Caco-2 (cell line): ENCODE data around the gene ZNF804B. TPM values are rescaled to one million over a fixed set of nuclear protein-coding genes. Genes with fewer than 3 reads are reported as not detected.

Experiments used
- BruUV-seq: library from RNA; stranded (reverse); fragments of 400-500 nt; replicated peaks from 2 replicates; lab custom pipeline; 2021; lab: Mats Ljungman, UMichigan
- CTCF ChIA-PET: fragments of 300-600 bp; sonication (Branson Sonifier 250); formaldehyde crosslinking; loops from one replicate; lab custom pipeline; 2022; ENCODE audit warnings: antibody characterized with exemption; lab: Charles Lee
- POLR2A ChIA-PET: fragments of 300-600 bp; sonication (Branson Sonifier 250); formaldehyde crosslinking; loops from one replicate; lab custom pipeline; 2022; ENCODE audit warnings: antibody characterized with exemption; lab: Charles Lee
- DNase-seq, 2 experiments: peaks; one replicate each; pipeline versions ENCODE4 v3.0.0 to v3.0.0-alpha.2; 2020 to 2022
- H3K27me3 ChIP-seq: replicated peaks from 2 replicates; pipeline ENCODE4 v1.6.0; 2011; ENCODE audit warnings: low read length; ENCODE audit not compliant: control insufficient read depth, insufficient read depth
- H3K36me3 ChIP-seq: 2 replicates; pipeline ENCODE4 v1.5.1; 2011; ENCODE audit warnings: low read length; ENCODE audit not compliant: control insufficient read depth, insufficient read depth
- H3K4me1 ChIP-seq: fragments of 250-450 bp; sonication (Bioruptor Pico); 2 replicates; pipeline ENCODE4 v1.5.1; 2020; ENCODE audit warnings: mild to moderate bottlenecking
- H3K4me3 ChIP-seq: 2 replicates; pipeline ENCODE4 v1.5.1; 2011; ENCODE audit warnings: low read depth, mild to moderate bottlenecking, control low read depth, low read length
- H3K9me3 ChIP-seq: fragments of 250-450 bp; sonication (Bioruptor Pico); 2 replicates; pipeline ENCODE4 v1.5.1; 2020; ENCODE audit warnings: mild to moderate bottlenecking, moderate library complexity
- H3K27ac Mint-ChIP-seq: one replicate; pipeline ENCODE4 v1.8.0; 2022; ENCODE audit warnings: mixed read lengths; ENCODE audit not compliant: unreplicated experiment
- H3K27me3 Mint-ChIP-seq: one replicate; pipeline ENCODE4 v1.8.0; 2022; ENCODE audit warnings: mixed read lengths; ENCODE audit not compliant: insufficient read depth, unreplicated experiment
- H3K36me3 Mint-ChIP-seq: one replicate; pipeline ENCODE4 v1.8.0; 2022; ENCODE audit warnings: mild to moderate bottlenecking, mixed read lengths; ENCODE audit not compliant: insufficient read depth, unreplicated experiment
- H3K4me1 Mint-ChIP-seq: one replicate; pipeline ENCODE4 v1.8.0; 2022; ENCODE audit warnings: low read depth, mixed read lengths; ENCODE audit not compliant: unreplicated experiment
- H3K4me3 Mint-ChIP-seq: one replicate; pipeline ENCODE4 v1.8.0; 2022; ENCODE audit warnings: mild to moderate bottlenecking, moderate library complexity, mixed read lengths; ENCODE audit not compliant: unreplicated experiment
- H3K9me3 Mint-ChIP-seq: one replicate; pipeline ENCODE4 v1.8.0; 2022; ENCODE audit warnings: mixed read lengths; ENCODE audit not compliant: unreplicated experiment
- intact Hi-C: fragments of 100-400 bp; cut with micrococcal nuclease; formaldehyde crosslinking; loops from one replicate; pipeline ENCODE4 v1.10.0; 2022; ENCODE audit not compliant: unreplicated experiment
- total RNA-seq: library from RNA; stranded (reverse); gene quantifications from 2 replicates; pipeline ENCODE4 v1.2.3, GENCODE V29; 2022
- TF ChIP-seq, protein P1 (sequence below), 2 experiments: fragments of 200-600 bp in 1 of 2; IDR thresholded peaks; 1 replicate in 1 of 2; 2 replicates in 1 of 2; pipeline versions ENCODE4 v1.5.1 to v1.8.0; 2011 to 2022; ENCODE audit warnings: antibody characterized with exemption in 1 of 2, control low read depth in 1 of 2, inconsistent platforms in 1 of 2, low read depth in 1 of 2, low read length in 1 of 2, mild to moderate bottlenecking in 1 of 2, moderate library complexity in 1 of 2; ENCODE audit not compliant: insufficient read depth in 1 of 2, severe bottlenecking in 1 of 2, unreplicated experiment in 1 of 2

The ZNF804B gene
- total RNA-seq, 1 experiment from 2014 or later = not detected

DNA sequence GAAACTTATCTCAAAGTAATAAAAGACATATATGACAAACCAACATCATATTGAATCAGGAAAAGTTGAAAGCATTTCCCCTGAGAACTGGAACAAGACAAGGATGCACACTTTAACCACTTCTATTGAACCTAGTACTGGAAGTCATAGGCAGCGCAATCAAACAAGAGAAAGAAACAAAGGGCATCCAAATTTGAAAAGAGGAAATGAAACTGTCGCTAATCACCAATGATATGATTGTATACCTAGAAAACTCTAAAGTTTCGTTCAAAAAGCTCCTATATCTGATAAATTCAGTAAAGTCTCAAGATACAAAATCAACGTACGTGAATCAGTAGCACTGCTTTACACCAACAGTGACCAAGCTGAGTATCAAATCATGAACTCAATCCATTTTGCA lies 173.8 kb downstream of the ZNF804B start:
- Mint-ChIP-seq H3K4me3 (no peak overlapping the region), H3K9me3 (no peaks in the 10 kb centered on the region), H3K27ac (no peak overlapping the region), H3K27me3 (peaks cover 3% of the 10 kb centered on the region), H3K36me3 (no peaks in the 10 kb centered on the region), H3K4me1 (no peaks in the 10 kb centered on the region)
- TF ChIP-seq, protein P1, sequence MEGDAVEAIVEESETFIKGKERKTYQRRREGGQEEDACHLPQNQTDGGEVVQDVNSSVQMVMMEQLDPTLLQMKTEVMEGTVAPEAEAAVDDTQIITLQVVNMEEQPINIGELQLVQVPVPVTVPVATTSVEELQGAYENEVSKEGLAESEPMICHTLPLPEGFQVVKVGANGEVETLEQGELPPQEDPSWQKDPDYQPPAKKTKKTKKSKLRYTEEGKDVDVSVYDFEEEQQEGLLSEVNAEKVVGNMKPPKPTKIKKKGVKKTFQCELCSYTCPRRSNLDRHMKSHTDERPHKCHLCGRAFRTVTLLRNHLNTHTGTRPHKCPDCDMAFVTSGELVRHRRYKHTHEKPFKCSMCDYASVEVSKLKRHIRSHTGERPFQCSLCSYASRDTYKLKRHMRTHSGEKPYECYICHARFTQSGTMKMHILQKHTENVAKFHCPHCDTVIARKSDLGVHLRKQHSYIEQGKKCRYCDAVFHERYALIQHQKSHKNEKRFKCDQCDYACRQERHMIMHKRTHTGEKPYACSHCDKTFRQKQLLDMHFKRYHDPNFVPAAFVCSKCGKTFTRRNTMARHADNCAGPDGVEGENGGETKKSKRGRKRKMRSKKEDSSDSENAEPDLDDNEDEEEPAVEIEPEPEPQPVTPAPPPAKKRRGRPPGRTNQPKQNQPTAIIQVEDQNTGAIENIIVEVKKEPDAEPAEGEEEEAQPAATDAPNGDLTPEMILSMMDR (IDR thresholded peaks at IDR 0.05; ENCODE audit: insufficient read depth in 1 of 2, low read depth in 1 of 2, low read length in 1 of 2, severe bottlenecking in 1 of 2, unreplicated experiment in 1 of 2) = no peak
- no TSS peak for BruUV-seq
- POLR2A ChIA-PET = no interaction called here
- intact Hi-C loops = no loop called here
- Histone ChIP-seq H3K4me3 (no peak overlapping the region), H3K9me3 (no peaks in the 10 kb centered on the region), H3K27me3 (no peaks in the 10 kb centered on the region), H3K4me1 (no peaks in the 10 kb centered on the region), H3K36me3 (no peaks in the 10 kb centered on the region)
- CTCF ChIA-PET = no interaction called here
- no peak for DNase-seq

DNA sequence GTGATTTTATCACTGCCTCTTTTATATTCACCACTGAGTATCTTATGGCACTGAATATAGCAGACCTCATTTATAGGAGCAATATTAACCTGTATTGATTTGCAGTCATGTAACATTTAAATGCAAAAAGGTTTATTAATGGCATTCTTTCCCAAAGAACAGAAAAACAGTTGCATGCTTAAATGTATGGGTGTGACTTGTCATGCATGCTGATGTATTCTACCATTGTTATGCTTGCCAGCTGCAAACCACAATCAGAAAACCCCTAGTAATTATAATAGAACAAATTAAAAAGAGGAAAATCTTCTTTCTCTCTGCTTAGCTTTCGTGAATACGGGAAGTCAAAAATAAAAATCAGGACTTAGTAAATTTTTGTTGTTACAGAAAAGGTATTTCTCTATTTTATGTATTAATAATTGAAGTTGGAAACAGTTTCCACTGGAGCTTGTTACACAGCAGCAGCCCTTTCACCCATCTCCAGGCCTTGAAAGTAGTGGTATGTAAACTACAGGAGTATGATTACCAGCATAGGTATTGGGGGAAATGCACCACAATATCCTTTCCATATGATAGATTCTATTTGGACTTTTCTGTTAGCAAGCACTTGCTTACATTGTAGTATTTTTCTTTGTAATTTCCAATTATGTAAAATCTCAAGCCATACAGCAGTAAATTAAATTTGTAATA lies 183.5 kb downstream of the ZNF804B start:
- no peak for DNase-seq
- H3K36me3 ChIP-seq = no peaks in the 10 kb centered on the region
- ChIA-PET POLR2A (no interaction called here), CTCF (no interaction called here)
- no peaks in the 10 kb centered on the region for H3K9me3 ChIP-seq
- BruUV-seq = no TSS peak
- H3K4me3 Mint-ChIP-seq = no peak overlapping the region
- no peaks in the 10 kb centered on the region for H3K4me1 Mint-ChIP-seq
- no peaks in the 10 kb centered on the region for H3K9me3 Mint-ChIP-seq
- H3K27me3 ChIP-seq = no peaks in the 10 kb centered on the region
- H3K27me3 Mint-ChIP-seq = no peaks in the 10 kb centered on the region
- no peak overlapping the region for H3K27ac Mint-ChIP-seq
- no peaks in the 10 kb centered on the region for H3K36me3 Mint-ChIP-seq
- intact Hi-C loops = no loop called here
- H3K4me1 ChIP-seq = no peaks in the 10 kb centered on the region
- TF ChIP-seq, protein P1 (IDR thresholded peaks at IDR 0.05; ENCODE audit: insufficient read depth in 1 of 2, low read depth in 1 of 2, low read length in 1 of 2, severe bottlenecking in 1 of 2, unreplicated experiment in 1 of 2) = no peak
- H3K4me3 ChIP-seq = no peak overlapping the region

DNA sequence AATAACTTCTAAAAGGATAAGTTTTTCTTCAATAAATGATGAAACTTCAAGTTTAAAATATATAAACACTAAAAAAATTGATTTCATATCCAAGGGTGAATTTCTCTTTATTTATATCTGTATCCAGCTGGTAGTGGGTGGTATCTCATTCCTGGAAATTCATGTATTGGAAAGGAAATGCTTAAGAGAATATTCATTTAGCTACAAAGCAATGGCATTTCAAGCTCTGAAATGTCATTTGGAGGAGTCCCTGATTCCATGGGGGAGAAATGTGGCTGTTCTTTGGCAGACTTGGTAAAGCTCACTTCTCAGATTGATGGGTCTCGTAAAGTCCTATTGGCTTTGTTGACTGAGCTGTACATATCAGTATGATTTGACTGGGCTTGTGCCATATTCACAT lies 192.3 kb downstream of the ZNF804B start:
- H3K9me3 ChIP-seq = no peaks in the 10 kb centered on the region
- BruUV-seq = no TSS peak
- CTCF ChIA-PET = no interaction called here
- H3K4me3 ChIP-seq = no peak overlapping the region
- POLR2A ChIA-PET = no interaction called here
- no peak overlapping the region for H3K27ac Mint-ChIP-seq
- no peak overlapping the region for H3K4me3 Mint-ChIP-seq
- H3K9me3 Mint-ChIP-seq = no peaks in the 10 kb centered on the region
- intact Hi-C loops = no loop called here
- no peaks in the 10 kb centered on the region for H3K4me1 ChIP-seq
- DNase-seq = no peak
- H3K27me3 ChIP-seq = no peaks in the 10 kb centered on the region
- H3K36me3 ChIP-seq = no peaks in the 10 kb centered on the region
- H3K27me3 Mint-ChIP-seq = peaks cover 2% of the 10 kb centered on the region
- TF ChIP-seq, protein P1 (IDR thresholded peaks at IDR 0.05; ENCODE audit: insufficient read depth in 1 of 2, low read depth in 1 of 2, low read length in 1 of 2, severe bottlenecking in 1 of 2, unreplicated experiment in 1 of 2) = no peak
- no peaks in the 10 kb centered on the region for H3K4me1 Mint-ChIP-seq
- H3K36me3 Mint-ChIP-seq = no peaks in the 10 kb centered on the region
